ENCODE results near the gene AGBL3. TPM values are rescaled to one million over a fixed set of nuclear protein-coding genes. Genes with fewer than 3 reads are reported as not detected.

AGBL3 gene
- total and polyA plus RNA-seq, 9 donors: 2.0 to 8.1 (median 4.2) TPM

GRCh38 chr7:135164357-135165061, 178.2 kb downstream of the AGBL3 start:
- Histone ChIP-seq H3K4me1 (ENCODE audit: insufficient read depth) (peaks cover 6% of the 10 kb centered on the region), H3K36me3 (no peaks in the 10 kb centered on the region), H3K9me3 (no peaks in the 10 kb centered on the region), H3K27me3 (no peaks in the 10 kb centered on the region), H3K27ac (no peak overlapping the region), H3K4me3 (no peak overlapping the region)
- TF ChIP-seq EP300 (IDR thresholded peaks at IDR 0.05) (no peak), POLR2A (IDR thresholded peaks at IDR 0.05) (no peak), CTCF (IDR thresholded peaks at IDR 0.05) (no peak)
- WGBS, 3 donors: 83 to 86% (median 85%) methylated on average over 18 of the region's 18 CpGs
- DNase-seq: no peak
- intact Hi-C loops (cut with DNase I): loop anchor here (5.0 to 10.0 kb wide), 5 partner anchors 170 to 480 kb away; partner anchors contain the start of gene AGBL3 (in 1 of the 4)

GRCh38 chr7:135165862-135166261, 179.6 kb downstream of the AGBL3 start:
- H3K27ac ChIP-seq: no peak overlapping the region
- H3K36me3 ChIP-seq: no peaks in the 10 kb centered on the region
- no peak for TF ChIP-seq CTCF (IDR thresholded peaks at IDR 0.05)
- no peak for TF ChIP-seq POLR2A (IDR thresholded peaks at IDR 0.05)
- TF ChIP-seq EP300 (IDR thresholded peaks at IDR 0.05): no peak
- no peaks in the 10 kb centered on the region for H3K27me3 ChIP-seq
- WGBS, 3 donors: 68 to 78% (median 72%) methylated on average over 4 of the region's 4 CpGs
- intact Hi-C loops (cut with DNase I): loop anchor here (5.0 to 10.0 kb wide), 5 partner anchors 171 to 481 kb away; partner anchors contain the start of gene AGBL3 (in 1 of the 4)
- H3K4me3 ChIP-seq: no peak overlapping the region
- no peaks in the 10 kb centered on the region for H3K9me3 ChIP-seq
- peaks cover 2% of the 10 kb centered on the region for H3K4me1 ChIP-seq (ENCODE audit: insufficient read depth)
- no peak for DNase-seq

- H3K4me1 ChIP-seq (ENCODE audit: insufficient read depth): no peaks in the 10 kb centered on the region
- 71 to 78% (median 71%) methylated on average over 17 to 18 of the region's 18 CpGs for WGBS, 3 donors
- no peak for TF ChIP-seq CTCF (IDR thresholded peaks at IDR 0.05)
- TF ChIP-seq POLR2A (IDR thresholded peaks at IDR 0.05): no peak
- TF ChIP-seq EP300 (IDR thresholded peaks at IDR 0.05): no peak
- no peak overlapping the region for H3K27ac ChIP-seq
- no peak for DNase-seq
- intact Hi-C loops (cut with DNase I): loop anchor here (5.0 to 10.0 kb wide), 5 partner anchors 172 to 482 kb away; partner anchors contain the start of gene AGBL3 (in 1 of the 4)
- no peaks in the 10 kb centered on the region for H3K27me3 ChIP-seq
- H3K36me3 ChIP-seq: no peaks in the 10 kb centered on the region
- no peaks in the 10 kb centered on the region for H3K9me3 ChIP-seq
- H3K4me3 ChIP-seq: no peak overlapping the region
Observed at GRCh38 chr7:135166338-135166990, 180.2 kb downstream of the AGBL3 start.

DNA sequence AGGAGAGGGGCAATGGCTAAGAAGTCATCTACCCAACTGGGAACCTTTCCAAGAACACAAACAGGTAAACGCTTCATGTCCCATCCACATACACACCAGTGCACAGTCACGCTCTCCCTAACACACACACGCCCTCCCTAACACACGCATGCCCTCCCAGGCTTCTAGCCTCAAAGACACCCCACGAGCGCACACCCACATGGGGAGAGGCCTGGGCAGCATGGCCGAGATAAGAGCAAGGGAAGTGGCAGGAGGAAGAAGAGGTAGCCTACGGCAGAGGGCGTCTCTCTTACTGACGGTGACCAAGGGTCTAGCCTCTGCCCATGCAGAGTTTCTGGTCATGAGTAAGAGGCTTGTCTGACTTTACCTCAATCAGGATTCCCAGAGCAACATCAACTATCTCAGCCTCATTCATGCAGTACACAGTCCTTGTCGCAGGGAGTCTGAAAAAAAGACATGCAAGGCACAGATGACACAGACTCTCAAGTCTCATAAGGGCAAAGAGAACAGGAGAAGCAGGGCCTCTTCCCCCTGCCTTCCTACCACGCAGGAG, 181.1 kb downstream of the AGBL3 start:
- no peak overlapping the region for H3K27ac ChIP-seq

More for the DNA sequence above, 181.1 kb downstream of the AGBL3 start:
- TF ChIP-seq CTCF (IDR thresholded peaks at IDR 0.05) (no peak), EP300 (IDR thresholded peaks at IDR 0.05) (no peak), POLR2A (IDR thresholded peaks at IDR 0.05) (no peak)
- H3K9me3 ChIP-seq: no peaks in the 10 kb centered on the region
- H3K27me3 ChIP-seq: no peaks in the 10 kb centered on the region
- intact Hi-C loops (cut with DNase I): loop anchor here (5.0 to 10.0 kb wide), 5 partner anchors 173 to 483 kb away; partner anchors contain the start of gene AGBL3 (in 1 of the 4)
- 76 to 86% (median 80%) methylated on average over 12 of the region's 12 CpGs for WGBS, 3 donors
- H3K36me3 ChIP-seq: no peaks in the 10 kb centered on the region
- no peak for DNase-seq
- no peak overlapping the region for H3K4me3 ChIP-seq
- no peaks in the 10 kb centered on the region for H3K4me1 ChIP-seq (ENCODE audit: insufficient read depth)

Data from ovary (tissue), 9 donors.